ENCODE data around the gene FN3K.

Gene FN3K

GRCh38 chr17:82703935-82704865 lies 31.2 kb upstream of the FN3K start:
- no peak for DNase-seq

- no peak for DNase-seq
These were observed 30.5 kb upstream of the FN3K start for GRCh38 chr17:82704886-82705285.

GRCh38 chr17:82705756-82706155 lies 29.7 kb upstream of the FN3K start:
- no peak for DNase-seq

- no peak for DNase-seq
These were observed 26.3 kb upstream of the FN3K start for GRCh38 chr17:82709024-82709675.

GRCh38 chr17:82709676-82710498 lies 25.5 kb upstream of the FN3K start:
- no peak for DNase-seq

- no peak for DNase-seq
These were observed 24.7 kb upstream of the FN3K start for GRCh38 chr17:82710499-82711232.

GRCh38 chr17:82713071-82713723 lies 22.2 kb upstream of the FN3K start:
- DNase-seq: no peak

GRCh38 chr17:82716203-82717010 lies 19.0 kb upstream of the FN3K start, which contains the start of gene FN3KRP:
Gene FN3KRP (plus strand): TSS chr17:82716706. CDS start chr17:82716756, 50 bp downstream.
- DNase-seq: peak; percentile 92

GRCh38 chr17:82718986-82719685 lies 16.3 kb upstream of the FN3K start:
- DNase-seq: no peak

- no peak for DNase-seq
These were observed 15.2 kb upstream of the FN3K start for GRCh38 chr17:82720204-82720603.

GRCh38 chr17:82722341-82723013 lies 12.9 kb upstream of the FN3K start:
- no peak for DNase-seq

- no peak for DNase-seq
These were observed 12.1 kb upstream of the FN3K start for GRCh38 chr17:82723169-82723807.

- DNase-seq: no peak
These were observed 9.0 kb upstream of the FN3K start for GRCh38 chr17:82726427-82726826.

GRCh38 chr17:82729479-82730260 lies 5.7 kb upstream of the FN3K start:
- DNase-seq: no peak

- no peak for DNase-seq
These were observed 3.2 kb upstream of the FN3K start for GRCh38 chr17:82732118-82732743.

- no peak for DNase-seq
These were observed 1.2 kb downstream of the FN3K start for GRCh38 chr17:82736511-82737185.

Data from fibroblast of skin of right biceps (primary cell).